ENCODE measurements around the gene GPR158. TPM values are rescaled to one million over a fixed set of nuclear protein-coding genes. Genes with fewer than 3 reads are reported as not detected.

GPR158 gene
- total RNA-seq, 1 experiment from 2014 or later: 2.9 TPM

- Histone ChIP-seq H3K9me2 (ENCODE audit: insufficient read depth) (no peaks in the 10 kb centered on the region), H3K9me3 (ENCODE audit: control insufficient read depth in 1 of 2, insufficient read depth in 1 of 2, low read depth in 1 of 2, low read length in 2 of 2) (no peaks in the 10 kb centered on the region), H2AFZ (ENCODE audit: low read depth, low read length, poor library complexity, severe bottlenecking) (no peak overlapping the region), H3K9ac (ENCODE audit: low read length) (no peak overlapping the region), H3K27ac (ENCODE audit: low read depth, low read length) (no peak overlapping the region), H3K36me3 (ENCODE audit: control insufficient read depth in 1 of 2, insufficient read depth in 2 of 2, low read length in 2 of 2) (no peaks in the 10 kb centered on the region), H3K4me1 (ENCODE audit: control insufficient read depth in 1 of 2, insufficient read depth in 2 of 2, low read length in 2 of 2) (no peaks in the 10 kb centered on the region), H3K27me3 (ENCODE audit: insufficient read depth, low read length) (no peaks in the 10 kb centered on the region), H3K79me2 (ENCODE audit: insufficient read depth, low read length) (no peaks in the 10 kb centered on the region), H4K20me1 (ENCODE audit: insufficient read depth) (no peaks in the 10 kb centered on the region), H3K4me2 (ENCODE audit: low read length) (no peak overlapping the region), H3K4me3 (replicated peaks in 1 of 2; ENCODE audit: low read depth in 1 of 2, low read length in 2 of 2) (no peak overlapping the region)
- ChIA-PET RAD21 (ENCODE audit: low non-redundant PET in 1 of 2, low total read pairs in 2 of 2, uncharacterized antibody in 2 of 2, unreplicated experiment in 2 of 2) (no interaction called here), CTCF (no interaction called here), POLR2A (no interaction called here)
- DNase-seq (ENCODE audit: low read depth, low spot score): no peak
- ATAC-seq: no peak
- BruUV-seq (replicated peaks): no TSS peak
- no peak for TF ChIP-seq YY1 (IDR thresholded peaks at IDR 0.05; ENCODE audit: extremely low read depth, insufficient replicate concordance, low read depth, low read length)
- no peak for TF ChIP-seq EZH2phosphoT487 (IDR thresholded peaks at IDR 0.05; ENCODE audit: borderline replicate concordance)
- no peak for TF ChIP-seq ZBTB33 (IDR thresholded peaks at IDR 0.05; ENCODE audit: extremely low read depth, insufficient replicate concordance, low read length)
- TF ChIP-seq CTCF (IDR thresholded peaks at IDR 0.05 in 2 of 3, conservative IDR thresholded peaks at IDR 0.05 in 1 of 3; ENCODE audit: borderline replicate concordance in 1 of 3, insufficient read depth in 1 of 3, low read depth in 2 of 3, low read length in 2 of 3): no peak
- TF ChIP-seq RAD21 (IDR thresholded peaks at IDR 0.05; ENCODE audit: low read depth): no peak
- TF ChIP-seq CBX3 (IDR thresholded peaks at IDR 0.05; ENCODE audit: low read depth): no peak
- TF ChIP-seq ZFX (IDR thresholded peaks at IDR 0.05): no peak
- TF ChIP-seq TCF7L2 (IDR thresholded peaks at IDR 0.05; ENCODE audit: borderline replicate concordance, extremely low read depth, insufficient read depth, insufficient read length): no peak
- no peak for TF ChIP-seq EGR1 (IDR thresholded peaks at IDR 0.05; ENCODE audit: low read depth)
- no peak for TF ChIP-seq SRF (IDR thresholded peaks at IDR 0.05; ENCODE audit: low read depth)
- TF ChIP-seq POLR2AphosphoS5 (IDR thresholded peaks at IDR 0.05; ENCODE audit: low read depth, low read length): no peak
- no peak for TF ChIP-seq SIN3A (IDR thresholded peaks at IDR 0.05; ENCODE audit: low read depth)
- TF ChIP-seq ELF1 (IDR thresholded peaks at IDR 0.05; ENCODE audit: borderline replicate concordance, low read depth): no peak
- no peak for TF ChIP-seq ATF3 (IDR thresholded peaks at IDR 0.05)
- TF ChIP-seq MAX (IDR thresholded peaks at IDR 0.05): no peak
- no peak for TF ChIP-seq ZNF274 (IDR thresholded peaks at IDR 0.05; ENCODE audit: low read depth, low read length)
- TF ChIP-seq REST (IDR thresholded peaks at IDR 0.05; ENCODE audit: low read depth): no peak
- no peak for TF ChIP-seq POLR2A (IDR thresholded peaks at IDR 0.05; ENCODE audit: borderline replicate concordance, extremely low read depth, insufficient read depth, insufficient read length)
- no peak for TF ChIP-seq EZH2 (IDR thresholded peaks at IDR 0.05)
- intact Hi-C loops (cut with micrococcal nuclease): no loop called here
These were observed 425.9 kb downstream of the GPR158 start for GRCh38 chr10:25600651-25601050.
